HepG2 (cell line): Measurements from ENCODE around the gene ZNF106.

Experiments used
- POLR2A ChIP-seq, 2 experiments: IDR thresholded peaks; 2 replicates each; pipeline ENCODE4 v1.6.1; 2011; ENCODE audit warnings: low read depth in 2 of 2, low read length in 2 of 2, mild to moderate bottlenecking in 1 of 2, moderate library complexity in 1 of 2; ENCODE audit not compliant: insufficient read depth in 1 of 2
- SOX6 ChIP-seq, 2 experiments: fragments of 450-650 bp in 1 of 2; sonication (generic) in 1 of 2; formaldehyde crosslinking in 1 of 2; IDR thresholded peaks; 2 replicates each; pipeline versions ENCODE4 v1.4.0 to v1.6.1; 2017 to 2020; ENCODE audit warnings: antibody characterized with exemption in 1 of 2, mild to moderate bottlenecking in 1 of 2, missing genetic modification reagents in 1 of 2
- TF ChIP-seq, protein P1 (sequence below): sonication (generic); formaldehyde crosslinking; IDR thresholded peaks from 2 replicates; pipeline ENCODE4 v1.5.0; 2020; ENCODE audit warnings: mild to moderate bottlenecking, missing genetic modification reagents, moderate library complexity

GRCh38 chr15:42409011-42409410 is 81.9 kb downstream of the ZNF106 start:
- no peak for TF ChIP-seq POLR2A (IDR thresholded peaks at IDR 0.05; ENCODE audit: insufficient read depth in 1 of 2, low read depth in 2 of 2, low read length in 2 of 2)
- TF ChIP-seq, protein P1, sequence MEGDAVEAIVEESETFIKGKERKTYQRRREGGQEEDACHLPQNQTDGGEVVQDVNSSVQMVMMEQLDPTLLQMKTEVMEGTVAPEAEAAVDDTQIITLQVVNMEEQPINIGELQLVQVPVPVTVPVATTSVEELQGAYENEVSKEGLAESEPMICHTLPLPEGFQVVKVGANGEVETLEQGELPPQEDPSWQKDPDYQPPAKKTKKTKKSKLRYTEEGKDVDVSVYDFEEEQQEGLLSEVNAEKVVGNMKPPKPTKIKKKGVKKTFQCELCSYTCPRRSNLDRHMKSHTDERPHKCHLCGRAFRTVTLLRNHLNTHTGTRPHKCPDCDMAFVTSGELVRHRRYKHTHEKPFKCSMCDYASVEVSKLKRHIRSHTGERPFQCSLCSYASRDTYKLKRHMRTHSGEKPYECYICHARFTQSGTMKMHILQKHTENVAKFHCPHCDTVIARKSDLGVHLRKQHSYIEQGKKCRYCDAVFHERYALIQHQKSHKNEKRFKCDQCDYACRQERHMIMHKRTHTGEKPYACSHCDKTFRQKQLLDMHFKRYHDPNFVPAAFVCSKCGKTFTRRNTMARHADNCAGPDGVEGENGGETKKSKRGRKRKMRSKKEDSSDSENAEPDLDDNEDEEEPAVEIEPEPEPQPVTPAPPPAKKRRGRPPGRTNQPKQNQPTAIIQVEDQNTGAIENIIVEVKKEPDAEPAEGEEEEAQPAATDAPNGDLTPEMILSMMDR = no peak
- TF ChIP-seq SOX6 (IDR thresholded peaks at IDR 0.05) = no peak
- TF ChIP-seq SOX6 (CRISPR knock-in tag; IDR thresholded peaks at IDR 0.05) = no peak
